ENCODE data around the gene CLCN7. TPM values are rescaled to one million over a fixed set of nuclear protein-coding genes. Genes with fewer than 3 reads are reported as not detected.

The CLCN7 gene
- total and polyA plus RNA-seq, 2 donors (not counting 3 experiments of a cell fraction or from before 2014, with no cell fraction given), result 59.8 to 94.9 TPM

DNA sequence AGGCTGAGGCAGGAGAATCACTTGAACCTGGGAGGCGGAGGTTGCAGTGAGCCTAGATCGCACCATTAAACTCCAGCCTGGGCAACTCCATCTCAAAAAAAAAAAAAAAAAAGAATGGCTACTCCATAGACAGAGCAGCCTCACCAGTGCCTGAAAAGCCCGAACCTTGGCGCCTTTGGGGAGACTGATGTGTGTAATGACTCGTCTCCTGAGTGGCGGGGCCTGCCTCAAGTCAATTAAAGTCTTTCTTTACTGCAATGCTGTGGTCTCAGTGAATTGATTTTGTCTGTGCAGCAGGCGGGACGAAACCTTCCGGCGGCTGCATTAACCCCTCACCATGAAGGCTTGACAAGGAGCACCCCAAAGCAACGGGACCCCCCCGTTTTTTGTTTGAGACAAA lies 50.8 kb downstream of the CLCN7 start:
- Histone ChIP-seq H3K4me2 (ENCODE audit: insufficient read depth, low read length) (no peak overlapping the region), H3K9ac (replicated peaks; ENCODE audit: extremely low read depth, insufficient read depth, low read length) (no peak overlapping the region), H4K20me1 (replicated peaks; ENCODE audit: control insufficient read depth, extremely low read depth, insufficient read depth, low read length) (no peaks in the 10 kb centered on the region), H3K79me2 (ENCODE audit: control insufficient read depth, insufficient read depth, low read length) (peaks cover 11% of the 10 kb centered on the region), H2AFZ (ENCODE audit: low read depth, low read length) (no peak overlapping the region), H3K36me3 (ENCODE audit: control insufficient read depth in 2 of 2, extremely low read depth in 1 of 2, insufficient read depth in 2 of 2, low read length in 2 of 2) (no peaks in the 10 kb centered on the region), H3K9me1 (replicated peaks; ENCODE audit: control insufficient read depth, extremely low read depth, insufficient read depth, low read length) (no peaks in the 10 kb centered on the region), H3K27ac (ENCODE audit: insufficient read depth, low read depth, low read length) (no peak overlapping the region), H3K4me3 (replicated peaks in 1 of 3; ENCODE audit: insufficient read depth in 1 of 3, low read depth in 1 of 3, low read length in 3 of 3) (no peak overlapping the region), H3K27me3 (ENCODE audit: control insufficient read depth in 2 of 2, insufficient read depth in 2 of 2, low read length in 2 of 2) (no peaks in the 10 kb centered on the region), H3K9me3 (replicated peaks; ENCODE audit: control insufficient read depth, insufficient read depth, low read length) (no peaks in the 10 kb centered on the region), H3K4me1 (ENCODE audit: control insufficient read depth, extremely low read depth, insufficient read depth, low read length) (peaks cover 9% of the 10 kb centered on the region)
- FAIRE-seq (no peak), DNase-seq (ENCODE audit: low read depth, low spot score) (no peak)
- no TSS peak for BruUV-seq (replicated peaks)
- intact Hi-C loops (cut with micrococcal nuclease) (loop anchor here (5.0 to 10.0 kb wide), 3 partner anchors 188 to 358 kb away; partner anchors contain the start of genes CRAMP1, IFT140, MAPK8IP3 and NUBP2), dilution Hi-C loops (cut with MboI; ENCODE audit: extremely low pct_ligation_motif_present, low sequenced_read_pairs) (no loop called here)
- TF ChIP-seq JUN (IDR thresholded peaks at IDR 0.05; ENCODE audit: borderline replicate concordance, insufficient read depth, insufficient read length, low read depth) (no peak), EZH2 (IDR thresholded peaks at IDR 0.05; ENCODE audit: borderline replicate concordance, low read depth, low read length, severe bottlenecking) (no peak), POLR2AphosphoS5 (IDR thresholded peaks at IDR 0.05; ENCODE audit: insufficient read depth, low read depth, low read length) (no peak)
- TF ChIP-seq, protein P1, sequence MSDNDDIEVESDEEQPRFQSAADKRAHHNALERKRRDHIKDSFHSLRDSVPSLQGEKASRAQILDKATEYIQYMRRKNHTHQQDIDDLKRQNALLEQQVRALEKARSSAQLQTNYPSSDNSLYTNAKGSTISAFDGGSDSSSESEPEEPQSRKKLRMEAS (IDR thresholded peaks at IDR 0.05; ENCODE audit: insufficient read depth, insufficient read length), result no peak
- POLR2A ChIA-PET, result no interaction called here
- CTCF ChIA-PET, result no interaction called here

DNA sequence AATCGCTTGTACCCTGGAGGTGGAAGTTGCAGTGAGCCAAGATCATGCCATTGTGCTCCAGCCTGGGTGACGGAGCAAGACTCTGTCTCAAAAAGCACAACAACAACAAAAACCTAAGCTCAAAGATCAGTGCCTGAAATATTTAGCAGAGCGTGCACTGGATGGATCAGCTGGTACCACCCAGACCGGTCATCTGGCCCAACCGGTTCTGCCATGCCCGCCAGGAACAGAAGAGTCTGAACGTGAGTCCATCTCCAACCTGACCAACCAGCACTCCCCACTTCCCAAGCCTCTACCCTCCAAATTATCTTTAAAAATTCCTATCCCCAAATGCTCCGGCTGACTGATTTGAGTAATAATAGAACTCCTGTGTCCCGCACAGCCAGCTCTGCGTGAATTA lies 52.8 kb downstream of the CLCN7 start:
- intact Hi-C loops (cut with micrococcal nuclease), result loop anchor here (5.0 to 10.0 kb wide), 3 partner anchors 190 to 360 kb away; partner anchors contain the start of genes CRAMP1, IFT140, MAPK8IP3 and NUBP2
- BruUV-seq (replicated peaks), result no TSS peak
- POLR2A ChIA-PET, result no interaction called here

More for the DNA sequence above, 52.8 kb downstream of the CLCN7 start:
- no peak overlapping the region for H2AFZ ChIP-seq (ENCODE audit: low read depth, low read length)
- H3K4me2 ChIP-seq (ENCODE audit: insufficient read depth, low read length), result no peak overlapping the region
- no peak for DNase-seq (ENCODE audit: low read depth, low spot score)
- H3K9me3 ChIP-seq (replicated peaks; ENCODE audit: control insufficient read depth, insufficient read depth, low read length), result no peaks in the 10 kb centered on the region
- TF ChIP-seq FOS (IDR thresholded peaks at IDR 0.05; ENCODE audit: borderline replicate concordance, insufficient read depth, low read length), result no peak
- no peak for TF ChIP-seq POLR2AphosphoS5 (IDR thresholded peaks at IDR 0.05; ENCODE audit: insufficient read depth, low read depth, low read length)
- TF ChIP-seq EZH2 (IDR thresholded peaks at IDR 0.05; ENCODE audit: borderline replicate concordance, low read depth, low read length, severe bottlenecking), result no peak
- TF ChIP-seq JUN (IDR thresholded peaks at IDR 0.05; ENCODE audit: borderline replicate concordance, insufficient read depth, insufficient read length, low read depth), result no peak
- TF ChIP-seq, protein P2, sequence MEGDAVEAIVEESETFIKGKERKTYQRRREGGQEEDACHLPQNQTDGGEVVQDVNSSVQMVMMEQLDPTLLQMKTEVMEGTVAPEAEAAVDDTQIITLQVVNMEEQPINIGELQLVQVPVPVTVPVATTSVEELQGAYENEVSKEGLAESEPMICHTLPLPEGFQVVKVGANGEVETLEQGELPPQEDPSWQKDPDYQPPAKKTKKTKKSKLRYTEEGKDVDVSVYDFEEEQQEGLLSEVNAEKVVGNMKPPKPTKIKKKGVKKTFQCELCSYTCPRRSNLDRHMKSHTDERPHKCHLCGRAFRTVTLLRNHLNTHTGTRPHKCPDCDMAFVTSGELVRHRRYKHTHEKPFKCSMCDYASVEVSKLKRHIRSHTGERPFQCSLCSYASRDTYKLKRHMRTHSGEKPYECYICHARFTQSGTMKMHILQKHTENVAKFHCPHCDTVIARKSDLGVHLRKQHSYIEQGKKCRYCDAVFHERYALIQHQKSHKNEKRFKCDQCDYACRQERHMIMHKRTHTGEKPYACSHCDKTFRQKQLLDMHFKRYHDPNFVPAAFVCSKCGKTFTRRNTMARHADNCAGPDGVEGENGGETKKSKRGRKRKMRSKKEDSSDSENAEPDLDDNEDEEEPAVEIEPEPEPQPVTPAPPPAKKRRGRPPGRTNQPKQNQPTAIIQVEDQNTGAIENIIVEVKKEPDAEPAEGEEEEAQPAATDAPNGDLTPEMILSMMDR (IDR thresholded peaks at IDR 0.05; ENCODE audit: extremely low read depth in 1 of 2, insufficient read depth in 1 of 2, low read depth in 1 of 2, low read length in 2 of 2), result no peak
- no peak for TF ChIP-seq MYC (IDR thresholded peaks at IDR 0.05; ENCODE audit: low read depth, low read length)
- no peak overlapping the region for H3K4me3 ChIP-seq (replicated peaks in 1 of 3; ENCODE audit: insufficient read depth in 1 of 3, low read depth in 1 of 3, low read length in 3 of 3)
- dilution Hi-C loops (cut with MboI; ENCODE audit: extremely low pct_ligation_motif_present, low sequenced_read_pairs), result no loop called here
- CTCF ChIA-PET, result no interaction called here
- H3K9me1 ChIP-seq (replicated peaks; ENCODE audit: control insufficient read depth, extremely low read depth, insufficient read depth, low read length), result no peaks in the 10 kb centered on the region
- H3K36me3 ChIP-seq (ENCODE audit: control insufficient read depth in 2 of 2, extremely low read depth in 1 of 2, insufficient read depth in 2 of 2, low read length in 2 of 2), result no peaks in the 10 kb centered on the region
- H3K27me3 ChIP-seq (ENCODE audit: control insufficient read depth in 2 of 2, insufficient read depth in 2 of 2, low read length in 2 of 2), result no peaks in the 10 kb centered on the region
- peaks cover 19% of the 10 kb centered on the region for H3K79me2 ChIP-seq (ENCODE audit: control insufficient read depth, insufficient read depth, low read length)
- H3K27ac ChIP-seq (ENCODE audit: insufficient read depth, low read depth, low read length), result no peak overlapping the region
- FAIRE-seq, result no peak
- H3K9ac ChIP-seq (replicated peaks; ENCODE audit: extremely low read depth, insufficient read depth, low read length), result no peak overlapping the region
- H3K4me1 ChIP-seq (ENCODE audit: control insufficient read depth, extremely low read depth, insufficient read depth, low read length), result peaks cover 9% of the 10 kb centered on the region
- no peaks in the 10 kb centered on the region for H4K20me1 ChIP-seq (replicated peaks; ENCODE audit: control insufficient read depth, extremely low read depth, insufficient read depth, low read length)
